HG03039 (cell line): ENCODE measurements around the gene PPP6R2.
"Not testable (repeated sequence)": the region's sequence is repeated elsewhere in the genome, so short reads cannot be mapped to it uniquely, and the experiment has no call there.

Experiments
- ATAC-seq: cut with Tn5 transposase; IDR thresholded peaks from one replicate; pipeline ENCODE4 v1.9.1; 2021; ENCODE audit warnings: mild to moderate bottlenecking, moderate library complexity; ENCODE audit not compliant: unreplicated experiment

PPP6R2 gene

DNA sequence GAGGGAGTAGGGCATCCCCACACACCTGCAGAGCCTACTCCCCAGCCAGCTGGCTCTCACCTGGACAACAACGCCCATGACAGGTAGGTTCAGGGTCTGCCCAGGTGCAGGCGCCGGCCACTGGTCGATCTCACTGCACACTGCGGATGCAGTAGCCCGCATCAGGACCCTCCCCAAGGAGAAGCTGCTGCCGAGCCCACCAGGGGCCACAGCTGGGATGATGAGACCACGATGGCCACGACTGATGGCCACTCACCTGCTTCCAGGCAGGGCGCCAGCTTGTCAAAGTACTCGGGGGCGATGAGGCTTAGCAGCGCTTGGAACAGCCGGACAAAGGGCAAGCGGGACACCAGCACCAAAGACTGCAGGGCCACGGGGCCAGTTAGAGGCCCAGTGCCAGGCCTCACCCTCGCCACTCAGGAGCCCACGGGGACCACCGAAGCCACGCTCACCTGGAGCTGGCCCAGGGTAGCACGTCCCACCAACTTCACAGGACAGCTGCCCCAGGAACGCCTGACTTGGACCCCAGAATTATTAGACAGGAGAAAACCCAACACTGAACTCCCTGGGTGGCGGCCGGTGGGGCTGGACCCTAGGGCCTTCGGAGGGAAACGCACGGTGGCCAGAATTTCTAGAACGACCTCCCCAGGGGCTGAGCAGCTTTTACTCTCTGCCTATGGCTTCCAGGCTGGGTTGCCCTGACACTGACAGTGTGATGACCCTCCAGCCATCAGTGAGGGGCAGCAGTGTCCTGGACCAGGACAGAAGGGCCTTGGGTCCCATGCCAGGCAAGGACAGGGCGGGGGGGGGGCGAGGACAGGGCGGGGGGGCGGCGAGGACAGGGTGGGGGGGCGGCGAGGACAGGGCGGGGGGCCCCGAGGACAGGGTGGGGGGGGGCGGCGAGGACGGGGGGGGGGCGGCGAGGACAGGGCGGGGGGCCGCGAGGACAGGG is 26.7 kb upstream of the PPP6R2 start:
- ATAC-seq, result no peak

DNA sequence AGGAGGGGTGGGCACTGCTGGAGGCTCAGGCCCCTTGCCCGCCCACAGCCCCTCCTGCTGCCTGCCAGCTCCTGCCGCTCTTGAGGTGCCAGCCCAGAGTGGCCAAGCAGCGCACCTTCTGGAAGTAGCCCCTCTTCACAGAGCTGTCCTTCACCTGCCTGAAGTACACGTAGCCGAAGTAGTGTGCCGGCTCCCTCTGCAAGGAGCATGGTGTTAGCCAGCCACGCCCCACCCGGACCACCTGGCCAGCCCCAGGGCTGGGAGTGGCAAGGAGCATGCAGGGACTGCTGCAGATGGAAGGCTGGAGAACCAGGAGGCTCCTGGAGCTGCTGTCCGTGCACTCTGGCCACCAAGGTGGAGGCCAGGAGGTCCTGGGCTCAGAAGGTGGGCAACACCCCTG is 25.9 kb upstream of the PPP6R2 start:
- no peak for ATAC-seq

DNA sequence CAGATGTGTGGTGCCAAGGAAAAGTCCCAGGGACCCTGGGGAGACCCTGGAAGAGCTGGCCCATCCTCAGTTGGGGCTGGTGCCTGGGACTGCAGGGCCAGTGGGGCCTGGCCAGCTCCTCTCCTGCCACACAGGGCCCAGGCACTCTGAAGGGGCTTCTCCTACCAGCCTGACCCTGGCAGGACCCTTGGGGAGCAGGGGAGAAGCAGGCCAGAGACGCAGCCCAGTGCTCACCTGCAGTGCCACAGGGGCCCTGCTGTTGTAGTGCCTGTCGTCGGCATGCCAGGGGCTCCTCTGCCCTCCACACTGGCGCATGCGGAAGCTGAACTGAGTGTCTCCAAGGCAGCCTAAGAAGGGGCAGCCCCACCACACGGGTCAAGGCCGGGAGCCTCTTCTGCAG is 25.5 kb upstream of the PPP6R2 start:
- no peak for ATAC-seq

DNA sequence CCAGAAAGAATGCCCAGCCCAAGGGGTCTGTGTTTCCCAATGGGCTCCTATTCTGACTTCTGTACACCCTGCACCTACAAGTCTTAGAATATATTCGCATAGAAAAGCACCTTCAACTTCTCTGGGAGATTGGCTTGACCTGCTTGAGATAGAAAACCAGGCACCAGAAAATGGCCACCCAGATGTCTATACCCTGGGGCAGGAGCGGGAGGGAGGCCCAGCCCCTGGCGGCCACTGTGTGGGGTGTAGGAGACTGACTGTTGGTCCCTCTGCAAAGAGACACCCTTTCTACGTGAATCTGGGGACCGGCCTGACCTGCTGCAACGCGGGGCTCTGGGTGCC is 24.8 kb upstream of the PPP6R2 start:
- no peak for ATAC-seq

DNA sequence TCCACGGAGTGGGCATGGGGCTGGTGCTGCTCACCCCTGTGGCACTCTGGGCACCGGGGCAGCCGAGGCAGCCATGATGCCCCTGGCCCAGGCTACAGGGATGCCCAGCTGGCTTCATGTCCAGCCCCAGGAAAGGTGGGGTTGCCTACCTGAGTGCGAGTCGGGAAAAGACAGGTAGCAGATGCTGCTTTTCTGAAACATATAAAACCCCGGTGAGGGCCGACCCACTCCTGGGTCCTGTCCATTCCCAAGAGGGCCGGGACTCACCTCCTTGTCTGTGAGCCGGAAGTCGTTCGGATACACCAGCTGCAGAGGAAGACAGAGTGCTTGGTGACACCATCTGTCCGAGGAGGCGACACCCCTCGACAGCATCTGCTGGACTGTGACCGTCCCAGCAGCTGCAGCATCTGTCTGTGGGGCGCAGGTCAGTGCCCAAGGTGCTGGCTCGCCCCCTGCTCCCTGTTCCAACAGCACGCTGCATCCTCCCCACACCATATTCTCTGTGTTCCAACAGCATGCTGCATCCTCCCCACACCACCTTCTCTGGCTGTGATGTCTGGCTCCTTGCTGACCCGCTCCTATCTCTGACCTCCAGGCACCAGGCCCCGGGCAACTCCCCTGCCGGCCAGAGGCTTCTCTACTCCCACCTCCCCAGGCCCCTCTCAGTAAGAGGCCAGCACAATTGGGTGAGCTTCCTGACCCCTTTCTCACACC is 24.3 kb upstream of the PPP6R2 start:
- no peak for ATAC-seq

DNA sequence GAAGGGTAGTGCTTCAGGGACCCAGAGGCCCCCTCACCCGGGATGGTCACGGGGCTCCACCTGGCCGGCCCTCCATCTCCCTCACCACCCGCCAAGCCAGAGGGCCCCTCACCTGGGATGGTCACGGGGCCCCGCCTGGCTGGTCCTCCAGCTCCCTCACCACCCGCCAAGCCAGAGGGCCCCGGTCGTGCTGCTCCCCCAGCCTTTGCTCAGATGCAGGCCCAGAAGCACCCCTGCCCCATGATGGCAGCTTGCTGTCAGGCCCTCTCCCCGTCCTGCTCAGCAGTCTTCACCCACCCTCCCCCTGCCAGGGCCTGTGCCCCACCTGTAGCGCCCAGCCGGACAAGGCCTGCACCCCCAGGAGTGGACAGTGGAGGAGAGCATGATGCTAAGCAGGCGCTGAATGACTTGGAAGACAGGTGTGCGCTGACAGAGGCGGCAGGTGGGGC is 23.6 kb upstream of the PPP6R2 start:
- ATAC-seq, result no peak

DNA sequence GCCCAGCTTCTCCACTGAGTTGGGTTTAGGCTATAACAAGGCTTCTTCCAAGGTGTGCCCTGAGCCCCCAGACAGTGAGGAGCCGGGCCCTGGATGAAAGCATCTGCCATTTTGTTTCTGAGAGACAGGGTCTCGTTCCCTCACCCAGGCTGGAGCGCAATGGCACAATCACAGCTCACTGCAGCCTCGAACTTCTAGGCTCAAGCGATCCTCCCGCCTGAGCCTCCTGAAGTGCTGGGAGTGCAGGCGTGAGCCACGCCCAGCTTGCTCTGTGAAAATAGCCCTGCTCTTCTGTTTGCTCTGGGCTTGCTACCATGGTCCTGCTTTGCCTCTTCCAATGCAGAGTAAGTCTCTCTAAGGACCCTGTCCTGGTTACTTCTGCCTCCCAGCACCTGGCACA is 23.0 kb upstream of the PPP6R2 start:
- ATAC-seq, result no peak

DNA sequence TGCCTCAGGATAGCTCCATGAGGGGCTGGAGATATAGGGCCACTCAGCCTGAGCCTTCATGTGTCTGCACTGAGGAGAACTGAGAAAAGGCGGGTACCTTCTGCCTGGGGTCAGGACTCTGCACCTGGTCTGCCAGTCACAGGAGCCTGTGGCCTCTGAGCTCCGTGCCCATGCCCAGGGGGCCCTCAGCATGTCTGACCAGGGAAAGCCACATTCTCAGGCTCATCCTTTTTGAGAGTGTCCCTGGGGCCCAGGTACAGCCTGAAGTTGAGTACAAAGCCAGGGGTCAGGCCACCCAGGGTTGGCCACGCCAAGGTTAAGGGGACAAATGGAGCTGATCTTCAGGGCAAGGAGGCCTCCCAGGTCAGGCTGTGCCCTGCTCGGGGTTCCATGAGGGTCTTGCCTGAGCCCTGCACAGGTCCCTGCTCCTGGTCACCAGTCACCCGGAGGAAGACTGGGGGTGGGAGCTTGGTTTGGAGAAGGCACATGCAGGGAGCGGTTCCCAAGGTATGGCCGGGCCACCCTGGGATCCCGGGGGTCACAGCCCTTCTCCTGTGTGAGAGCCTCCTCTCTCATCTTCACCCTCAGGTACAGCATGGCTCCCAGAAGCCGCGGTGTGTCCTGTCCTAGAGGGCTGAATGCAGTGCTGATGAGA is 22.3 kb upstream of the PPP6R2 start:
- ATAC-seq, result no peak

DNA sequence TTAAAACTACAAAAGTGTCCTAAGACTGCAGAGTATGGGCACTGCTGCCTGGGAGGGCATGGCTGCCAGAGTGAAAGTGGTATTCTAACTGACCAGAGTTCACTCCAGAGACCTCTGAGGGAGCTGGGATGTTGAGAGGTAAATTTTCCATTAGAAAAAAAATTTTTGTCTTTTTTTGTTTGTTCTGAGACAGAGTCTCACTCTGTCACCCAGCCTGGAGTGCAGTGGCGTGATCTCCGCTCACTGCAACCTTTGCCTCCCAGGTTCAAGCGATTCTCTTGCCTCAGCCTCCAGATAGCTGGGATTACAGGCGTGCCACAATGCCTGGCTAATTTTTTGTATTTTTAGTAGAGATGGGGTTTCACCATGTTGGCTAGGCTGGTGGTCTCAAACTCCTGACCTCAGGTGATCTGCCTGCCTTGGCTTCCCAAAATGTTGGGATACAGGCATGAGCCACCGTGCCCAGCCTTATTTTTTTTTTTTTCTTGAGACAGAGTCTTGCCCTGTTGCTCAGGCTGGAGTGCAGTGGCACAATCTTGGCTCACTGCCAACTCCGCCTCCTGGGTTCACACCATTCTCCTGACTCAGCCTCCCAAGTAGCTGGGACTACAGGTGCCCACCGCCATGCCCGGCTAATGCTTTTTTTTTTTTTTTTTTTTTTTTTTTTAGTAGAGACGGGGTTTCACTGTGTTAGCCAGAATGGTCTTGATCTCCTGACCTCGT is 20.6 kb upstream of the PPP6R2 start:
- not testable (repeated sequence) for ATAC-seq

DNA sequence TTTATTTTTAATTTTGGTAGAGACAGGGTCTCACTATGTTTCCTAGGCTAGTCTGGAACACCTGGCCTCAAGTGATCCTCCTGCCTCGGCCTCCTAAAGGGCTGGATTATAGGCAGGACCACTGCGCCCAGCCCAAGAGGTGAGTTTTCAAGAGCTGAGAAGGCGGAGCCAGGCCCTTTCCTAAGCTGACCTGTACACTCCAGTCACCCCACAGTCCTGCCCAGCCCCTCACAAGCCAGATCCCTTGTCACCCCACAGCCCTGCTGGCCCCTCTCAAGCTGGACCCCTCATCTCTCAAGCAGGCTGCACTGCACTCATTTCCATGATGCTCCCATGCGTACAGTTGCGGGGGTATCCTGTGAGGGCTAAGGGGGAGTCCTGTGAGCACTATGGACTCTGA is 19.2 kb upstream of the PPP6R2 start:
- ATAC-seq, result no peak

DNA sequence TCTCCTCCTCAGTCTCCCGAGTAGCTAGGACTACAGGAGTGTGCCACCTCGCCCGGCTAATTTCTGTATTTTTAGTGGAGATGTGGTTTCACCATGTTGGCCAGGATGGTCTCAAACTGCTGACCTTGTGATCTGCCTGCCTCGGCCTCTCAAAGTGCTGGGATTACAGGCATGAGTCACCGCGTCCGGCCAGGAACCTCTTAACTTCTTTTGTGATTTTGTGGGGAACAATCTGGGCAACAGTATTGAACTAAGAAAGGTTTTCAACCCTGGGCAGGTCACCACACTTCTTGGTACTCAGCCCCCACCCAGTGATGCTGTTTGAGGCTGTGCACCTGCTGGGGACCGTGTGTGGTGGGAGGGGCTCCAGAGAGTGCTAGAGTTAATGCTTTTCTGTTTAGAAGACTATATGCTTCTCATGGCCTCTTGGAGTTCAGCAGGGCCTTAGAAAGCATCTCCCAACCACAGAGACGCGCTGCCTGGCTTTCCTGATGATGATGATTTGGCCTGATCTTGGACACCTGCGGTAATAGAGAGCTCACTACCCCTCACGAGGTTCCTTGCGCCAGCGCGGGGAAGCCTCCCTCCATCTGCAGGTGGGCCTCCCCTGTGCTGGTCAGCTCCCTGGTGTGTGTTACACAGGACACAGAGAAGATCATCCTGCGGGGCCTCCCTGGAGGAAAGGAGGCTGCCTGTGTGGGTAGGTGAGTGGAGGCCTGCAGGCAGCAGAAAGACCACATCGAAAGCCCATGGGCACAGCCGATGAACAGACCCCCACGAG is 17.5 kb upstream of the PPP6R2 start:
- no peak for ATAC-seq

DNA sequence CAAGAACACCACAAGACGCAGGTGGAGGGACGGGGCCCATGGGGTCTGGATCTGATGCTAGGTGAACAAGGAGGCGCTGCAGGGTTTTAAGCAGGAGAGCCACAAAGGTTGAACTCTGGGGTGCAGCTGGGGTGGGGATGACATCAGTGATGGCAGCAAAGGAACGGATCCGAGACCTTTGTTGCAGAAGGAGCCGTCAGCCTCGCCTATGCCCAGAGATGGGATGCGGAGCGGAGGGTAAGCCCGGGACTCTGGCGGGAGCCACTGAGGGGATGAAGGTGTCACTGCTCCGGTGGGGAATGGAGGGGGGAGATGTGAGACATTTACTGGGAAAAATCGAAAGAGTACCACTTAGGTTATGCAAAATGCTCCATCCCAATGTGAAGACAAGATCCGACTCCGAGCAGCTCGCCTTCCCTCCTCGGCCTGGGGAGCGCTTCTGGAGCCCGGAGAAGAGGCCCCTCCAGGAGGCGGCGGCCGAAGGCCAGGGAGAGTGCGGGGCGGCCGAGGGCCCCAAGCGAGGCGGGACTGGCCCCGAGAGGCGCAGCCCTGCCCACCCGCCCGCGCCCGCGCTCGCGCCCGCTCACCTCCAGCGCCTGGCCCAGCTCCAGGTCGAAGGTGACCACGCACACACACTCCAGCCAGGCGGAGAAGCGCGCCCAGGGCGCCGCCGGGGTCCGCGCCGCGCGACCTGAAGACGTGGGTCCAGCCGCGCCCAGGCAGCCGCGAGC is 16.7 kb upstream of the PPP6R2 start:
- ATAC-seq, result no peak

DNA sequence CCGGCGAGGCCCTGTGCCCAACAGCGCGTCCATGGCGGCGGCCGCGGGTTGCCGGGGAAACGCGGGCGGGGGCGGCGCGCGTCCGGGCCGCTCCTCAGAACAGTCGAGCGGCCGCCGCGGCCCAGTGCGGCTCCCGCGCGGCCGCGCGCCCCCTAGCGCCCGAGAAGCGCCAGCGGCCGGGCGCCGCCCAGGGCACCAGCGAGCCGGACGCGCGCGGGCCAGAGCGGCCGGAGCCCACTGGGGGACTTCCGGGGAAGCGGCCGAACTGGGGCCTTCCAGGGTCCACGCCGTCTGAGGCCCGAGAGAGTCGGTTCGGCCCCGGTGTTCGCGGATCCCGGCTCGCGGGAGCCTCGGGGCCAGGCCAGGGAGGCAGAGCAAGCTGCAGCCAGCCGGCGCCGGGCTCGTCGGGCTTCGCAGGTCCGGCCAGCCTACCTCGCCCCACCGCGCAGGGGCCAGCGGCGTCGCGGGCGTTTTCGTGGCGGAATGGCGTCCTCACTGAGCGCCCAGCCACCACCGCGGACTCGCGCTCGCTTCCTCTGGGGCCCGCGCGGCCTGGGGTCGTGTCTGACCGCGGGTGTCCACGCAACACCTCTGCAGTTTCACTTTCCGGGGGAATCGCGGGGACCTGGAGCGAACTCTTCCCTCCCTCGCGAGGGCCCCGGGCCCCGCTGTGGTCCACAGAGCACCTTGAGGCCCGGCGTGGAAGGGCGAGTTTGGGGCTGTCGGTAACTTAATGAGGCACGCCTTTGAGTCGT is 16.0 kb upstream of the PPP6R2 start, which contains the start of gene DENND6B:
TSS of gene DENND6B (minus strand) at position 57 of the 755 bp plus-strand sequence. CDS start at position 33, 24 bp downstream.
- no peak for ATAC-seq

DNA sequence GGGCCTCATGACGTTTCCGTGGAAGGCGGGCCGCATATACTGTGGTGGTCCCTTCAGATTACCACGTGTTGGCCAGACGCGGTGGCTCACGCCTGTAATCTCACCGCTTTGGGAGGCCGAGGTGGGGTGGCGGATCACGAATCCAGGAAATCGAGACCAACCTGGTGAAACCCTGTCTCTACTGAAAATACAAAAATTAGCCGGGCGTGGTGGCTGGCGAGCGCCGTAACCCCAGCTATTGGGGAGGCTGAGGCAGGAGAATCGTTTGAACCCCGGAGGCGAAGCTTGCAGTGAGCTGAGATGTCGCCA is 15.5 kb upstream of the PPP6R2 start:
- no peak for ATAC-seq

DNA sequence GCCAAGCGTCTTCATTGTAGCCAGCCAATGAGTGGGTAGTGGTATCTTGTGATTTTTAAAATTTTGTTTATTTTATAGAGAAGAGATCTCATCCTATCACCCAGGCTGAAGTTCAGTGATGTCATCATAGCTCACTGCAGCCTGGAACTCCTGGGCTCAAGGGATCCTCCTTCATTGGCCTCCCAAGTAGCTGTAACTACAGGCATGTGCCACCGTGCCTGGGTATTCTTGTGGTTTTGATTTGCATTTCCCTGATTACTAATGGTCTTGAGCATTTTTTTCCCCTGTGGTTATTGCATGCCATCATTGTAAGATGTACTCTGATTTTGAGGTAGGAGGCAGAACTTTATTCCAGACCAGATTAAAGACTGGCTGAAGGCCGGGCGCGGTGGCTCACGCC is 13.9 kb upstream of the PPP6R2 start:
- no peak for ATAC-seq

DNA sequence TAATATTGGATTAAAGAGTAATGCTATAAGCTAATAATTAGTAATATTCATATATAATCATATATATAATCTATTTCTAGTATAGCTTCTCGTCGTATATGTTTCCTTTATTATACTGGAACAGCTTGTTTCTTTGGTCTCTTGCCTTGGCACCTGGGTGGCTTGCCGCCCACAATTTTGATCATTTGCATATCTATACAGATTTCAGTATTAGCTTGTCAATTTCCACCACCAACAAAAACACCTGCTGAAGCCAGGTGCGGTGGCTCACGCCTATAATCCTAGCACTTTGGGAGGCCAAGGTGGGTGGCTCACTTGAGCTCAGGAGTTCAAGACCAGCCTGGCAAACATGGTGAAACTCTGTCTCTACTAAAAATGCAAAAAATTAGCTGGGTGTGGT is 8.7 kb upstream of the PPP6R2 start:
- ATAC-seq, result not testable (repeated sequence)

DNA sequence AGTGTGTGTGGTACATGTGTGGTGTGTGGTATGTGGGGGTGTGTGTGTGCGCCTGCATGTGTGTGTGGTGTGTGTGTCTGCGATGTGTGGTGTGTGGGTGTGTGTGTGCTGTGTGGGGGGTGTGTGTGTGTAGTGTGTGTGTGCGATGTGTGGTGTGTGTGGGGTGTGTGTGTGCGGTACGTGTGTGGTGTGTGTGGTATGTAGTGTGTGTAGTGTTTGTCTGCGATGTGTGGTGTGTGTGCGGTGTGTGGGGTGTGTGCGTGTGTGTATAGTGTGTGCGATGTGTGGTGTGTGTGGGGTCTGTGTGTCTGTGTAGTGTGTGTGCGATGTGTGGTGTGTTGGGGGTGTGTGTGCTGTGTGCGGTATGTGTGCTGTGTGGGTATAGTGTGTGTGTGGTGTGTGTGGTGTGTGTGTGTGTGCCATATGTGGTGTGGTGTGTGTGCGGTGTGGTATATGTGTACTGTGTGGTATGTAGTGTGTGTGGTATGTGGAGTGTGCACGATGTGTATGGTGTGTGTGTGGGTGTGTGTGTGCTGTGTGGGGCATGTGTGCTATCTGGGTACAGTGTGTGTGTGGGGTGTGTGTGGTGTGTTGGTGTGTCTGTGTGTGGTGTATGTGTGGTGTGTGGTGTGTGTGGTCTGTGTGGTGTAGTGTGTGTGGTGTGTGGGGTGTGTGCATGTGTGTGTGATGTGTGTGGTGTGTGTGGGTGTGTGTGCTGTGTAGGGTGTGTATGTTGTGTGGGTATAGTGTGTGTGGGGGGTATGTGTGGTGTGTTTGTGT is 5.7 kb upstream of the PPP6R2 start:
- ATAC-seq, result no peak

DNA sequence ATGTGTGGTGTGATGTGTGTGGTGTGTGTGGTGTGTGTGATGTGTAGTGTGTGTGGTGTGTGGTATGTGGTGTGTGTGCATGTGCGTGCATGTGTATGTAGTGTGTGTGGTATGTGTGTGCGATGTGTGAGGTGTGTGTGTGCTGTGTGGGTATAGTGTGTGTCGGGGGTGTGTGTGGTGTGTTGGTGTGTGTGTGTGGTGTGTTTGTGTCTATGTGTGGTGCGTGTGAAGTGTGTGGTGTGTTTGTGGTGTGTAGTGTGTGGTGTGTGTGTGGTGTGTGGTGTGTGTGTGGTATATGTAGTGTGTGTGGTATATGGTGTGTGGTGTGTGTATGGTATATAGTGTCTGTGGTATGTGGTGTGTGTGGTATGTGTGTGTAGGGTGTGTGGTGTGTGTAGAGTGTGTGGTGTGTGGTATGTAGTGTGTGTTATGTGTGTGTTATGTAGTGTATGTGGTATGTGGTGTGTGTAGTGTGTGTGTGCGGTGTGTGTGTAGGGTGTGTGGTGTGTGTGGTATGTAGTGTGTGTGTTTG is 5.0 kb upstream of the PPP6R2 start:
- ATAC-seq, result no peak
